Esophagus squamous epithelium (tissue), 5 donors: Measurements from ENCODE around the gene FAM184B. TPM values are rescaled to one million over a fixed set of nuclear protein-coding genes. Genes with fewer than 3 reads are reported as not detected.

Source experiments
- DNase-seq: peaks from one replicate; lab custom pipeline; 2025; lab: John Stamatoyannopoulos, UW
- H3K27ac ChIP-seq, 4 donors: fragments of 200-600 bp; sonication (generic); one replicate each; pipeline ENCODE4 v1.5.1; 2016 to 2019; ENCODE audit warnings: mild to moderate bottlenecking in 1 of 4
- H3K27me3 ChIP-seq, 4 donors: fragments of 200-600 bp; sonication (generic); 1 replicate in 3 of 4; 2 replicates in 1 of 4; pipeline versions ENCODE4 v1.5.1 to v1.6.0; 2017 to 2021; ENCODE audit warnings: antibody characterized with exemption in 1 of 4
- H3K36me3 ChIP-seq, 3 donors: fragments of 200-600 bp; sonication (generic); one replicate each; pipeline ENCODE4 v1.5.1; 2016 to 2019
- H3K4me1 ChIP-seq, 3 donors: fragments of 200-600 bp; sonication (generic); one replicate each; pipeline ENCODE4 v1.5.1; 2017 to 2019
- H3K4me3 ChIP-seq, 4 donors: fragments of 200-600 bp; sonication (generic); 1 replicate in 3 of 4; 2 replicates in 1 of 4; pipeline ENCODE4 v1.5.1; 2016 to 2019; ENCODE audit warnings: mild to moderate bottlenecking in 2 of 4, moderate library complexity in 1 of 4
- H3K9me3 ChIP-seq, 3 donors: fragments of 200-600 bp; sonication (generic); one replicate each; pipeline ENCODE4 v1.5.1; 2016 to 2019
- POLR2A ChIP-seq, 4 donors: fragments of 450-650 bp; IDR thresholded peaks; one replicate each; pipeline ENCODE4 v1.6.1; 2017; ENCODE audit warnings: antibody characterized with exemption in 4 of 4, mild to moderate bottlenecking in 4 of 4, moderate library complexity in 3 of 4
- WGBS, 2 donors: methylation state at CpG; one replicate each; pipeline ENCODE4 v1.1.5; 2018; 5-methylcytosine and 5-hydroxymethylcytosine counted together
- intact Hi-C: fragments of 100-400 bp; cut with DNase I; formaldehyde crosslinking; loops from one replicate; pipeline ENCODE4 v1.15.0; 2022
- total RNA-seq, 4 donors: library from RNA; depleted of rRNA; stranded (reverse); fragments of >200 nt; gene quantifications; one replicate each; pipeline ENCODE4 v1.1.0, GENCODE V29; 2016
- TF ChIP-seq, protein P1 (sequence below), 6 experiments: fragments of 450-650 bp in 4 of 6; fragments of 200-600 bp in 2 of 6; sonication (generic) in 2 of 6; IDR thresholded peaks; one replicate each; pipeline ENCODE4 v1.5.1; 2016 to 2019; ENCODE audit warnings: antibody characterized with exemption in 6 of 6, mild to moderate bottlenecking in 4 of 6, moderate library complexity in 4 of 6
- donor health status: DM: yes; HTN: yes; CAD: no.

Gene FAM184B
- total RNA-seq, 4 donors from 2014 or later = 0.18 to 0.76 (median 0.19) TPM

GRCh38 chr4:17761062-17761461, 20.4 kb downstream of the FAM184B start:
- peaks cover 0 to 7% (median 0%) of the 10 kb centered on the region in 3 donors for H3K4me1 ChIP-seq
- no peaks in the 10 kb centered on the region for H3K36me3 ChIP-seq
- H3K9me3 ChIP-seq = no peaks in the 10 kb centered on the region
- H3K4me3 ChIP-seq = no peak overlapping the region
- TF ChIP-seq, protein P1, sequence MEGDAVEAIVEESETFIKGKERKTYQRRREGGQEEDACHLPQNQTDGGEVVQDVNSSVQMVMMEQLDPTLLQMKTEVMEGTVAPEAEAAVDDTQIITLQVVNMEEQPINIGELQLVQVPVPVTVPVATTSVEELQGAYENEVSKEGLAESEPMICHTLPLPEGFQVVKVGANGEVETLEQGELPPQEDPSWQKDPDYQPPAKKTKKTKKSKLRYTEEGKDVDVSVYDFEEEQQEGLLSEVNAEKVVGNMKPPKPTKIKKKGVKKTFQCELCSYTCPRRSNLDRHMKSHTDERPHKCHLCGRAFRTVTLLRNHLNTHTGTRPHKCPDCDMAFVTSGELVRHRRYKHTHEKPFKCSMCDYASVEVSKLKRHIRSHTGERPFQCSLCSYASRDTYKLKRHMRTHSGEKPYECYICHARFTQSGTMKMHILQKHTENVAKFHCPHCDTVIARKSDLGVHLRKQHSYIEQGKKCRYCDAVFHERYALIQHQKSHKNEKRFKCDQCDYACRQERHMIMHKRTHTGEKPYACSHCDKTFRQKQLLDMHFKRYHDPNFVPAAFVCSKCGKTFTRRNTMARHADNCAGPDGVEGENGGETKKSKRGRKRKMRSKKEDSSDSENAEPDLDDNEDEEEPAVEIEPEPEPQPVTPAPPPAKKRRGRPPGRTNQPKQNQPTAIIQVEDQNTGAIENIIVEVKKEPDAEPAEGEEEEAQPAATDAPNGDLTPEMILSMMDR (IDR thresholded peaks at IDR 0.05) = no peak
- TF ChIP-seq POLR2A (IDR thresholded peaks at IDR 0.05) = no peak
- intact Hi-C loops = no loop called here
- H3K27ac ChIP-seq = no peak overlapping the region
- 70% methylated on average over 1 of the region's 1 CpG; no CpG with 5 or more reads in 1 of the 2 donors for WGBS, 2 donors
- DNase-seq = no peak
- H3K27me3 ChIP-seq = no peaks in the 10 kb centered on the region

DNA sequence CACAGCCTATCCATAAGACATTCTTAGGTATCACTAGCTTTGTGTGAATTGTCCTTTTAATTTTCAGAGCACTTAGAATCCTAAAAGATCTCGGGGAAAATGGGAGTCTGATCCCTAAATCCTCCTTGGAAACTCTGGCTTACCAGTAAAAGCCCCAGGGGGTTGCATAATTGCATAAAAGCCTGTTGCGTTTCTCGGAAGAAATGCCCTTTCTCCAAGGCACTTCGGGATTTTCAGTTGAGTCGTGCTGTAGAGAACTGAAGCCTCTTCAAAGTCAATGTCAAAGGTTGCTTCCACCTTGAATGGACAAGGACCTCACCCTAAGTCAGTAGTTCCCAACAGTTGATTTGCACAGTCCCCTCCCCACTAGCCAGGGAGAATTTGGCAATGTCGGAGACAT, 20.8 kb downstream of the FAM184B start:
- H3K27me3 ChIP-seq = no peaks in the 10 kb centered on the region
- 86 to 89% methylated on average over 5 to 6 of the region's 6 CpGs for WGBS, 2 donors
- H3K27ac ChIP-seq = no peak overlapping the region
- no peaks in the 10 kb centered on the region for H3K36me3 ChIP-seq
- H3K4me3 ChIP-seq = no peak overlapping the region
- no peak for TF ChIP-seq POLR2A (IDR thresholded peaks at IDR 0.05)
- TF ChIP-seq, protein P1 (IDR thresholded peaks at IDR 0.05) = no peak
- intact Hi-C loops = no loop called here
- DNase-seq = no peak
- peaks cover 0 to 7% (median 0%) of the 10 kb centered on the region in 3 donors for H3K4me1 ChIP-seq
- no peaks in the 10 kb centered on the region for H3K9me3 ChIP-seq

DNA sequence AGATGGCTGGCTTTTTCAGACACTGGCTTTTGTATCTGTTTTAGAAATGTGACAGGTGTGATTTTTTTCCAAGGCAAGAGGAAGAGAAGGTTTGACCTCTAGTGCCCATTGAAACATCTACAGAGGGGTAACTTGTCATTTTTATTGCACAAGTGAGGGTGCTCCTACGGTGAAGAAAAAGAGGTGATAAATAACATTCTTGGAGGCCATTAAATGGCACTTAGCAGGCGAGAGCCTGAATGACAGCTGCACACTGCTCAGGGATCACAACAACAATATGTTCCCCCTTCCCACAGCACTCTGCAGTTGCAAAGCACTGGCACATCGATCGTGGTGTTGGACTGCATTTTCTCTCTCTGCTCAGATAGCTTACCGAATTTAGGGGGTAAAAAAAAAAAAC, 22.9 kb downstream of the FAM184B start:
- 67 to 73% methylated on average over 5 of the region's 5 CpGs for WGBS, 2 donors
- no peak for DNase-seq
- Histone ChIP-seq H3K4me3 (no peak overlapping the region), H3K9me3 (no peaks in the 10 kb centered on the region), H3K27me3 (no peaks in the 10 kb centered on the region), H3K27ac (no peak overlapping the region), H3K36me3 (no peaks in the 10 kb centered on the region), H3K4me1 (peaks cover 0 to 7% (median 0%) of the 10 kb centered on the region in 3 donors)
- intact Hi-C loops = no loop called here
- no peak for TF ChIP-seq POLR2A (IDR thresholded peaks at IDR 0.05)
- TF ChIP-seq, protein P1 (IDR thresholded peaks at IDR 0.05) = no peak

DNA sequence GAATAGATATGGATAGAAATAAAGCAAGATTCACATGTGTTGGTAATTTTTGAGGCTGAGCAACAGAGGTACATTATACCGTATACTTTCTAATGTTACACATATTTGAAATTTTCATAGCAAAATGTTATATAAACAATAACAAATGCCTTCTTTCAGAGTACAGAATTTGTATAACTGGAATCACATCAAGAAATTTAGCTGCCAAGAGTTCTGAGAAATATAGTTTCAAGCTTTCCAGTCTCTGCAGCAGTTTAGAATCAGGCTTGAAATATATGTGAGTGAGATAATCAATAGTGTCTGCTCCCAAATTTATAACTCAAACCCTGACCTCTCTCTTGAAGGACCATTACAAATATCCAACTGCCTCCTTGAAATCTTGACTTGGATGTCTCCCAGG, 23.8 kb downstream of the FAM184B start:
- no peak for TF ChIP-seq POLR2A (IDR thresholded peaks at IDR 0.05)
- TF ChIP-seq, protein P1 (IDR thresholded peaks at IDR 0.05) = no peak

GRCh38 chr4:17753646-17754045, 27.8 kb downstream of the FAM184B start:
- intact Hi-C loops = no loop called here
- Histone ChIP-seq H3K27ac (no peak overlapping the region), H3K4me1 (peaks cover 0 to 7% (median 0%) of the 10 kb centered on the region in 3 donors), H3K4me3 (no peak overlapping the region), H3K27me3 (no peaks in the 10 kb centered on the region), H3K36me3 (no peaks in the 10 kb centered on the region), H3K9me3 (no peaks in the 10 kb centered on the region)
- TF ChIP-seq, protein P1 (IDR thresholded peaks at IDR 0.05) = no peak
- no peak for TF ChIP-seq POLR2A (IDR thresholded peaks at IDR 0.05)
- 80 to 95% methylated on average over 2 of the region's 2 CpGs for WGBS, 2 donors
- no peak for DNase-seq

More for the DNA sequence above, 23.8 kb downstream of the FAM184B start:
- no peak for DNase-seq
- Histone ChIP-seq H3K27me3 (no peaks in the 10 kb centered on the region), H3K9me3 (no peaks in the 10 kb centered on the region), H3K4me1 (peaks cover 0 to 7% (median 0%) of the 10 kb centered on the region in 3 donors), H3K27ac (no peak overlapping the region), H3K4me3 (no peak overlapping the region), H3K36me3 (no peaks in the 10 kb centered on the region)
- WGBS, 2 donors = 48 to 50% methylated on average over 1 of the region's 1 CpG
- intact Hi-C loops = no loop called here
